HS-27A (cell line): ENCODE data around the gene SORCS1.
"Not testable (repeated sequence)": the region's sequence is repeated elsewhere in the genome, so short reads cannot be mapped to it uniquely, and the experiment has no call there.

Source experiments
- DNase-seq: peaks from one replicate; pipeline ENCODE4 v3.0.0-alpha.2; 2012; ENCODE audit warnings: low read depth, missing footprints

Gene SORCS1

GRCh38 chr10:107043461-107043860 is 121.0 kb downstream of the SORCS1 start:
- DNase-seq: no peak

DNA sequence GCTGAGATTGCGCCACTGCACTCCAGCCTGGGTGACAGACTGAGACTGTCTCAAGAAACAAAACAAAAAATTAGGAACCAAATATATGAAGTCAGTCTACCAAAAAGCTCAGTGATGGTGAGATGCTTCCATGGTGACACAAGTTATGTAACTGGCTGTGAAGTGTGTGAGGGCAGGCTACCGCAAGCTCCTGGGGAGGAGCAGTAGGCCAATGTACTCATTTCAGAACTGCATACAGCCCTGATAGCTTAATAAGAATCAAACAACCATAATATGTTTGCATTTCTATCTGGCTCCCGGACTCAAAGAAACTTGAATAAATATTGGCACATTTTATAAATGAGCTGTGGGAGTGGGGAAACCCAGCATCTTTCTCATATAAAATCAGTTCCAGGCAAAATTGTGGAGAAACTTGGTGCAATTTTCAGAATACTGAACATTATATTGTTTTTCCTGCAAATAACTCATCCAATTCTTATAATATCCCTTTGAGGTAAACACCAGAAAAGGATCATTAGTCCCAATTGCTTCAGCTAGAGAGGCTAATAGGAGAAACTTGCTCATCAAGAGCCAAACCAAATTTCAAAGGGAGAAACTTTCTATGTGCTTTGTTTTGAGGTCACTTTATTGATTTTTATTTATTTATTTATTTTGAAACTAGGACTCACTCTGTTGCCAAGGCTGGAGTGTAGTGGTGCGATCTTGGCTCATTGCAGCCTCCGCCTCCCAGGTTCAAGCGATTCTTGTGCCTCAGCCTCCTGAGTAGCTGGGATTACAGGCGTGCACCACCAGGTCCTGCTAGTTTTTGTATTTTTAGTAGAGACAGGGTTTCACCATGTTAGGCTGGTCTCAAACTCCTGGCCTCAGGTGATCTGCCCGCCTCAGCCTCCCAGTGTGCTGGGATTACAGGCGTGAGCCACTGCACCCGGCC is 127.0 kb downstream of the SORCS1 start:
- DNase-seq: no peak

GRCh38 chr10:107033799-107034422 is 130.6 kb downstream of the SORCS1 start:
- no peak for DNase-seq

- DNase-seq: no peak
These were observed 131.7 kb downstream of the SORCS1 start for GRCh38 chr10:107032700-107033401.

- DNase-seq: no peak
These were observed 132.4 kb downstream of the SORCS1 start for GRCh38 chr10:107031931-107032699.

DNA sequence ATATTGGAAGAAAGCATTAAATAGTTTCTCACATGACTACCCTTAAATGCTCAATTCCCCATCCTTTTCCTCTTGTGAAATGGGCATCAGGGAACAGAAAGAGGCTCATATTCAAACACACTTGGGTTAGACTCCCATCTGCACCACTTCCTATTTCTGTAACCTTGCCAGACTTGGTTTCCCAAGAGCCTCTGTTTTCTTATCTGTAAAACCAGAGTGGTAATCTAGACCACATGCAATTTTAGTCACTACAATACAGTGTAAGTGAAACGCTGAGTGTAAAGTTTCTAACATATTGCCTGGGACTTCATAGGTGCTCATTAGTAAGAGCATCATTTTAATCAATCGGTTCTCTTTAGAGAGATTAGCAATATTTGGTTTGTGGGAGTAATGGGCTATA is 136.3 kb downstream of the SORCS1 start:
- no peak for DNase-seq

GRCh38 chr10:107025676-107026075 is 138.8 kb downstream of the SORCS1 start:
- DNase-seq: no peak

- not testable (repeated sequence) for DNase-seq
These were observed 140.5 kb downstream of the SORCS1 start for GRCh38 chr10:107024033-107024432.

- no peak for DNase-seq
These were observed 141.7 kb downstream of the SORCS1 start for GRCh38 chr10:107022600-107023354.

GRCh38 chr10:107019154-107019553 is 145.4 kb downstream of the SORCS1 start:
- no peak for DNase-seq

DNA sequence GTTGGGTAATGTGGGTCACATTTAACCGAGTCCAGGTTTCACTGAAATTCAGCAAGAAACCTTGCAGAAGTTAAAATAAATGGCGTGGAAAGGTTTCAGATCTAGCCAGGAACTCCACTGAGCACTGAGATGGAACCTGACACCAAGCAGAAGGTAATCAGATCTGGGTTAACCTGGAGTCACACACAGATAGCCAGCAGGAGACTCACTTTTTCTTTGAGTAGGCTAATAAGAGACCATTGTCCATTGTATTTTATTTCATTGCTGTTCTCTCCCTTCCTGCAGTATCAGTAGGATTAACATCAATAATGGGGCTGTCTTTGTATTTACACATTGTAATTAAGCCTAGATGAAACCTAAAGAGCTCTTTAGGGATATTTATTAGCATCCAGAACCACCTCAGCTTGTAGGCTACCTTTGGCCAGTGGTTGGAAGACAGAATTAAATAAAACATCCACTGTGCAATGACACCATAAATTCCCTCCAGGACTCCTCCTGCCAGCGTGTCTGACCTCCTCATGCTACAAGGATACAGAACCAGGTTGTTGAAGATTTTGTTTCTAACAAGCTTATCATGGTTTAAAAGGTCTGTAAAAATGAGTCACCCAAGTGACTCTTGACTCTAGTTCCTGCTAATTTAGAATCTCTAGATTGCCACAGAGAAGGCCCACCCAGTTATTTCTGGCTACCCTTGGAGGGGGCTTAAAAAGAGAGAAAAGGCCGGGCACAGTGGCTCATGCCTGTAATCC is 151.1 kb downstream of the SORCS1 start:
- no peak for DNase-seq

DNA sequence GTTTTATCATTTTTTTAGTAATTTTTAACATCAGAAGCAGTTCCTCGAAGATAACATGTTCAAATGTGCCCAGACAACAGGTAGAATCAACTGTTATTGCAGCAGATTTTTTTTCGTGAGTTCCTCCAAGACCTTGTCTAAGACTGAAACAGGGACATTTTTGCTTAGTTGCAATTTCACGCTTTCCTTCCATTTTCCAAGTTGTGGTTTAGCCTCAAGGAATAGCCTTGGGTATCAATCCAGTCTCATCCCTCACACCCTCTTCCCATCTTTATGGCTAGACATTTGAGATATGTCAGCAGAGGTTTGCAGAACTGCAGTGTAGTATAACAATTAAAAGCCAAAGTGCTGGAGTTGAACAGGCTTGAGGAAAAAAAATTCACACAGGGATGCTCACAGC is 152.5 kb downstream of the SORCS1 start:
- DNase-seq: no peak

GRCh38 chr10:107011105-107011504 is 153.4 kb downstream of the SORCS1 start:
- no peak for DNase-seq

DNA sequence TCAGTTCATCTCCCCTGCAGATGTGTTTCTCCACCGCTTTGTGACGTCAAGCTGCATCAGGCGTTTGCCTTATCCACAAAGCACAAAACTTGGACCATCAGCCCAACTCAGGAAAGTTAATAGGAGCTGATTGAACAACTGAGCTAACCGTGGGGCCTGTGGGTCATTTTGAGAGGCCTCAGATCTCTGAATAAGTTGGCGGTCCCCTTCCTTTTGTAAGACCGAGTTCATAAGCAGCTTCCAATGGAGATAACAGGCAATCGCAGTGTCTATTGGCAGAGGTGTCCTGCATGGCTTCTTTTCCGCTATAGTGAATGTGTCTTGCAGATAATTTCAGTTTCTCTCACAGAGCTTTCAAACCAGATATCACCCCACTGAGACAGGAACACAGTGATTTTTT is 154.0 kb downstream of the SORCS1 start:
- DNase-seq: no peak

GRCh38 chr10:107004362-107004761 is 160.1 kb downstream of the SORCS1 start:
- DNase-seq: no peak

DNA sequence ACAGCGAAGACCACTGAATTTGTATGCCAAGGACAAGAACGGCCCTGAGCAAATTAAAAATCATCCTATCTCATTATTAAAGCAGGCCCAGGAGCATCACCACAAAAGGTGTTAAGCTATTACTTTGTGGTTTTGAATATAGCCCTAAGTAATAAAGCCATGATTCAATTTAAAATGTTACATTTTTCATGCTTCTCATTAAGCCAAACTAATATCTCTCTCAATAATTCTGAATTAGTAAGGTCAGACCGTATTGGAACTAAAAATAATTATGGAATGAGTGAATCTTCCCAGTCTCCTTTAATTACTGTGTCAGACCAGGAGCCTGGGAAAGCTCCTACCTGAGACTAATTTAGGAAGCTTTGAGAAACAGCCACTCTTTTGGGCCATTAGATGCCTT is 162.4 kb downstream of the SORCS1 start:
- no peak for DNase-seq

DNA sequence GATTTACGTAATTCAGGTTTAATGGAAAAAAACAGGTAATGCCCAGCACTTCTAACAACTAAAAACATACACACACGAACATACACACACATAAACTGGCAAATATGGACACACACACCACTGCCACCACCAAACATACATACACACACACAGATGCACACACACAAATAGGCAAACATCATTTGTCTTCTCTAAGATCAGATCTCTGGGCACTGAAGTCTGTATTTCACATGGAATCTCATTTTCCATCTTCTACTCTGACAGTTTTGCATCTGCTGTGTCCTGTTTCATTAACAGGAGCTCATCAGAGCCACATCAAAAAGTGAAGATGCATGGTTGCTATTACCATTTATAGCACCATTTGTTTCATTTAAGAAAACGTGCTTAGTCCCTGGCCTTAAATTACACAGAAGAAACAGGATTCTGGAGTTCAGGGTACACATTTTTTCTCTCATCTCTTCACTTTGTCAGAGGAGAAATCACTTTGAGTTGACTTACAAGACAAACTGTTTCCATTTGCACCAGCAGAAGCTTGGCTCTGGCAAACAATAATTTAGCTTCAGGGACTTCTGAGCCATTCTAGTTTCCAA is 165.3 kb downstream of the SORCS1 start:
- DNase-seq: no peak

GRCh38 chr10:106997721-106998120 is 166.8 kb downstream of the SORCS1 start:
- DNase-seq: no peak

DNA sequence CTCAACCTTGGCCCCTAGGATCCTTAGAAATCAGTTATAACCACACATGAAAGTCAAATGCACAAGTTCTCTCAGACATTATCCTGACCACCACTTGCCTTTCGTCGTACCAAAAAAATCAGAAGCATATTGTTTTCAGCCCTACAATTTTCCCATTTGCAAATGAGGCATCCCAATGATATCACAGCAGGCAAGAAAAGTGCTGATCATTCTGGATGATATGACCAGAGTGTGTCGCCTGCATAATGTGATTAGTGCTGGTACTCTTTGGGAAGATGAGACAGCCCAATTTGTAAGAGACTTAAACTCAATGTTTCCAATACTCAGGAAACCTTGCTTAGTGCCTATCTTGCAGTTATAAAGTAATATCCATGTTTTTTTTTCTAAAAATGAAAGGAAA is 168.0 kb downstream of the SORCS1 start:
- no peak for DNase-seq

DNA sequence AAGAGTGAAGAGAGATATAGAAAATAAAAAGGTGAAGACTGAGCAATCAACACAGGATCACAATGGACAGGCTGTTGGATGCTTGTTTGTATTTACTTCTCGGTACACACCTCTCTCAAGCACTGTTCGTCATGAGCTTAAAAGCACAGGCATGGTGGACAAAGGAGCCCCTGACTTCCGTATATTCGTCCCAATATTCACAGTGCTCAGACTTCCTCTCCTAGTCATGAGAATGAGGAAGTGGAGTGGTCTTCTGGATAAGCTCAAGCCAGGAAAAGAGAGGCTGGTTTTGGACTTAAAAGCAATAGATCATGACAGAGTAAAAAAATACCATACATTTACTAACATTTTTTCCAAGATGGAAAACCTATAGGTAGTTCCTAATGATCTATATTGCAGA is 172.5 kb downstream of the SORCS1 start:
- DNase-seq: no peak
